IPS-15b (cell line): ENCODE data around the gene COMTD1.

Source experiments
- H3K27me3 ChIP-seq: one replicate; pipeline ENCODE4 v1.6.1; 2013; ENCODE audit warnings: low read length; ENCODE audit not compliant: control insufficient read depth, insufficient read depth
- H3K36me3 ChIP-seq: one replicate; pipeline ENCODE4 v1.6.1; 2013; ENCODE audit warnings: low read length; ENCODE audit not compliant: control insufficient read depth, insufficient read depth
- H3K4me1 ChIP-seq: one replicate; pipeline ENCODE4 v1.6.1; 2013; ENCODE audit warnings: mild to moderate bottlenecking, low read length; ENCODE audit not compliant: control insufficient read depth, insufficient read depth
- H3K4me3 ChIP-seq: one replicate; pipeline ENCODE4 v1.5.1; 2013; ENCODE audit warnings: low read depth, low read length
- H3K9ac ChIP-seq: one replicate; pipeline ENCODE4 v1.6.1; 2013; ENCODE audit warnings: low read depth, mild to moderate bottlenecking, low read length
- H3K9me3 ChIP-seq: one replicate; pipeline ENCODE4 v1.6.1; 2013; ENCODE audit warnings: mild to moderate bottlenecking, low read length; ENCODE audit not compliant: control insufficient read depth, insufficient read depth

COMTD1 gene

DNA sequence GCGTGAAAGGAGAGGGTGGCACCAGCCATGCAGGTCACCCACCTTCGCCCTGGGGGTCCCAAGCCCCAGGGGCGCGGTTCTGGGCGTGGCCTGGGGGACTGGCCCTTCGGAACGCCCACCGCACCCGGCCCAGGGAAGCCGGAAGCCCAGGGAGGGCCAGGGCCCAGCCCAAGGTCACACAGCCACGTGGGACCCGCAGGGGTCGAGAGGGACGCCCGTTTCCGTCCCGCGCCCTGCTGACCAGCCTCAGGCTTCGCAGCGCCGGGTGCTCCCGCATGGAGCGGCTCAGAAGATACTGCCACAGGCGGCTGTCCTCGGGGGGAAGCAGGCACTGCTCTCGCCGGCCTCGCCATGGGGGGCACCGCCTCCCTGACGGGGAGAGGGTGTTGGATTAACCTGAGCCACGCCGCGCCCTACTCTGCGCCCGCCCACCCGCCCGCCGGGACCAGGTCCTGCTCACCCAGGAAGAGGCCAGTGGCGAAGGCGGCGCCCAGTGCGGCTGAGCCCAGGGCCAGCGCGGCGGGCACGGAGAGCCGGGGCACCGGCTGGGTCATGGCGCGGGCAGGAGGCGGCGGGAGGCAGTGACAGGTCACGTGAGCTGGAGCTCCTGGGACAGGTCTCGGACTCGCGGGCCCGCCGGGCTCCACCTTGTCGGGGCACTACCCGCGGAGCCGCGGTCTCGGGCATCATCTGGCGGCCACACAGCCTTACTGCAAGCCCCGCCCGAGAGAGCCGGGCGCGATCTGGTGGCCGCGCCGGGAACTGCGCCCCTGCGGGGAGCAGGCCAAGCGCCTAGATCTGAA lies at the start of gene COMTD1:
Gene COMTD1, minus strand, starts transcription at position 583 of the 803 bp plus-strand sequence. Its CDS starts 29 bp downstream, at position 554.
- Histone ChIP-seq H3K36me3 (peaks cover 15% of the 10 kb centered on the region), H3K9ac (peak within 1 kb of the TSS; percentile 54), H3K4me1 (peaks cover 6% of the 10 kb centered on the region), H3K9me3 (no peaks in the 10 kb centered on the region), H3K27me3 (no peaks in the 10 kb centered on the region), H3K4me3 (peak within 1 kb of the TSS; percentile 53)

DNA sequence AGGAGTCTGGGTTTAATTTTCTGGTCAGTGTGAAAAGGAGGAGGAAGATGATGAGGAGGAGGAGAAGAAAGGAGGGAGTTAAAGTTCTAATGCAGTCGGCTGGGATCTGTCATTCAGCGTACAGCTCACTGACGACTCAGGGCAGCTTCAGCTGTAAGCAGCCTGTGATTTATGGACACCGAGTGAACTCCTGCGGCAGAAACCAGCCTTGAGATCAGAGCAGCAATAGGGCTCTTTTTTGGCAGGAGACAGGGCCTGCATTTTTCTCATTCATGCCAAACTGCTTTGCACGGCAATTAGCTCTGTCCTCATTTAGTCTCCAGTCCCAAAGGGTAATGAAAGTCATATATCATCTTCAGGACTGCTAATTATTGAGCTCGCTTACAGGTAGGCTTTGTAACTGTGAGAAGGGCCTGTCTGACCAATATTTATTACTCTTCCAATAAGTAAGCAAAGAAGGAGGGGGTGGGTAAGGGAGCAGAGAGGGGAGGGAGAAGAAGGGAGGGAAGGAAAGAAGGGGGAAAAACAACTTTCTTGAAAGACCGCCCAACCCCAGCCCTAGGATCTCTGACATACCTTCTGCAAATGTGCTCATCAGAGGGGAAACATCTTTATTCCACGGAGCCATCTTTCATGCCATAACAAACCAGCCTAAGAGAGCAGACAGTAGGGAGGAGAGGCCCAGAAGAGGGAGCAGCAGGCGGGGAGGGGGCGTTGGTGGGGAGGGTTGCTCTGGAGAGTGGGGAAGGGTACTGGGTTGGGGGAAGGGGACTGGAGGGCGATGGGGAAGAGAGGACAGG lies 48.1 kb upstream of the COMTD1 start:
- no peaks in the 10 kb centered on the region for H3K9me3 ChIP-seq
- H3K9ac ChIP-seq: no peak overlapping the region
- peaks cover 38% of the 10 kb centered on the region for H3K27me3 ChIP-seq
- H3K4me3 ChIP-seq: peak overlapping the region; percentile 87
- peaks cover 7% of the 10 kb centered on the region for H3K4me1 ChIP-seq
- H3K36me3 ChIP-seq: no peaks in the 10 kb centered on the region

DNA sequence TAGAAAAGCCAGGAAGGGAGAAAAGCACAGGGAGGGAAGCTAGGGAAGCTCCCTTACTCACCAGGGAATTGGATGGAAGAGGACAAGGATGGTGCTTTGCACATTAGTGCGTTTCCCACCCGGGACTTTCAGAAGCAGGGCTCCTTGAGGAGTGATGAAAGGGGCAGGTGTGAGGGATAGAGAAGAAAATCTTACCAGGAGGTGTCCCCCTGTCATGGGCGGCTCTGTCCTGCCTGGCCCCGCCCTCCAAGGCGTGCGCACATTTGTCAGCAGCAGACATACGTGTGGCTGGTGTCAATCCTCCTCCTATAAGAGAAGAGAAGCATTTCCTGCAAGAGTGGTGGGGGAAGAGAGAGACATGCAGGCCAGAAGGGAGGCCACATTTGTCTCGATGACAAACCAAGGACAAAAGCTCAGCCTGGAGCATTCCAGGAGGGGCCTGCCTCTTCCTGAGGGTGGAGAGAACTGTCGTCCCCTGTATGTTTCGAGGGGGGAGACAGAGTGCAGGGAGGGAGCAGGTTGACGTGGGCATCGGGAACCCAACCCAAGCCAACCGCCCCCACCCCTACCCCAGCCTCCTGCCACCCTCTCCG lies 47.4 kb upstream of the COMTD1 start:
- no peak overlapping the region for H3K9ac ChIP-seq
- H3K4me1 ChIP-seq: peaks cover 7% of the 10 kb centered on the region
- no peaks in the 10 kb centered on the region for H3K36me3 ChIP-seq
- peak overlapping the region; percentile 87 for H3K4me3 ChIP-seq
- peaks cover 38% of the 10 kb centered on the region for H3K27me3 ChIP-seq
- H3K9me3 ChIP-seq: no peaks in the 10 kb centered on the region

DNA sequence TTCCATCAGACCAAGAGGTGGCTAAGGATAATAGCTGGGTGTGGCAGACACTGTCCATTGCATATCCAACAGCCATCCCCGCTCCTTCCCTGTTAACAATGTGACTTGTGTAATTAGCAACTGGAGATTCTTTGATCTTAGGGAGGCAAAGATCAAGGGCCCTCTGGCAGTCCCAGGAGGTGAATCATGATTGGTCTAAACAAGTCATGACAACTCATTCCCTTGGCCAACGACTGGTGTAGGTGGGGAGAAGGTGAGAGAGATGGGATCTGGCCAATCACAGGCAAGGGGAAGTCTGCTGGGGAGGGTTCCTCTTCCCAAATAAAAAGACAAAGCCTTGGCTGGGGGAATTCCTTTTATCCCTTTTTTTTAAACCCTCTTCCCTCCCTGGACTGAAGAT lies 46.2 kb upstream of the COMTD1 start:
- no peak overlapping the region for H3K4me3 ChIP-seq
- no peaks in the 10 kb centered on the region for H3K9me3 ChIP-seq
- no peak overlapping the region for H3K9ac ChIP-seq
- peaks cover 38% of the 10 kb centered on the region for H3K27me3 ChIP-seq
- peaks cover 7% of the 10 kb centered on the region for H3K4me1 ChIP-seq
- H3K36me3 ChIP-seq: no peaks in the 10 kb centered on the region

DNA sequence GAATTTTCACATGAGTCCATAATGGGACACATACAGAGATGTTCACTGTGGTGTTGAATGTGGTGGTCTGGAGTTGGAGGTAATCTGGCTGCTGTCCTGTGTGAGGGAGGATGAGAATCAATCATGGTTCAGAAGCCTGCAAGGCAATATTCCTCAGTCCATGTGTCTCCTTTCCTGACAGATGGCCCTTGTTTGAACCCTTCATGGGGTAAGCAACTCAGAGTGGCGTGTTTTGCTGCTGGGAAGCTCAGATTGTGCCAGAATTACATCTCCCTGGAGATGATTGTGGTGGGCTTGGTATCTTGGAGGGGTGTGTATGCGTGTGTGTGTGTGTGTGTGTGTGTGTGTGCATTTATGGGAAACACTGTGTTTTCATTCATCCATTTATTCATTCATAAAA lies 44.5 kb upstream of the COMTD1 start:
- Histone ChIP-seq H3K36me3 (no peaks in the 10 kb centered on the region), H3K9me3 (no peaks in the 10 kb centered on the region), H3K9ac (no peak overlapping the region), H3K4me1 (peaks cover 7% of the 10 kb centered on the region), H3K4me3 (no peak overlapping the region), H3K27me3 (peaks cover 36% of the 10 kb centered on the region)

DNA sequence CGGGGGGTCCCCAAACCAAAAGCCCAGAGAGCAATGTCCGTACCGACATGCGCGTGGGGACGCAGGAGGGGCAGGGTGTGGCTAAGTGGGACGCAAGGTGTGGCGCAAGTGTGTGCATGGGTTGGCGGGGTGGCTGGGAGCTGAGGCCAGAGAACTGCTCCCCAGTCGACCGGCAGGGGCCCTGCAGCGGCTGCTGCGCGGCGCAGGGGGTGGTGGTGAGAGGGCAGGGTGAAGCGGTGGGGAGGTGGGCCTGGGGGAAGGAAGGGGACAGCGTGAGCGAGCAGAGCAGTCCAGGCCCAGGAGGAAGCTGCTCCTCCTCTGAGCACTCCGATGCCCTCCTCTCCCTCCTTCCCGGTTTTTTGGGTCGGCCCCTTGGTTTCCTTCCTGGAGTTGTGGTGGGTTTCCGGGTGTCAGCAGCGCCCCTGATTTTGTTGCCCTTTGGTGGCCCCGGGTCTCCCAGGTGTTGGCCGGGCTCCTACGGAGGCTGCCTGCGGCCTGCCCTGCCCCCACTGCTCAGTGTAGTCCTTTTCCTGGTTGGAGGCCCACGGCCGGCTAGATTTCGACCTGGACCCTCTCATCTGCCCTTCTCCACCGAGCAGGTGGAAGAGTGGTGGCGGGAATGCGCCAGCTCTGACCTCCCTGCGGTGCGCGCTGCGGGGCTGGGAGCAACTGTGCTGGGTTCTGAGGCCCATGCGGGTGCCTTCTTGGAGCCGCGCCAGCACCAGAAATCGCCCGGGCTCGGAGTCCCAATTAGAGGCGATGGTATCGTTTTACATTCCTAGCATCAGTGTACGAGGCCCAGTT lies 40.5 kb upstream of the COMTD1 start:
- H3K27me3 ChIP-seq: peaks cover 17% of the 10 kb centered on the region
- no peaks in the 10 kb centered on the region for H3K4me1 ChIP-seq
- no peaks in the 10 kb centered on the region for H3K36me3 ChIP-seq
- no peaks in the 10 kb centered on the region for H3K9me3 ChIP-seq
- H3K9ac ChIP-seq: no peak overlapping the region
- H3K4me3 ChIP-seq: peak overlapping the region; percentile 48

DNA sequence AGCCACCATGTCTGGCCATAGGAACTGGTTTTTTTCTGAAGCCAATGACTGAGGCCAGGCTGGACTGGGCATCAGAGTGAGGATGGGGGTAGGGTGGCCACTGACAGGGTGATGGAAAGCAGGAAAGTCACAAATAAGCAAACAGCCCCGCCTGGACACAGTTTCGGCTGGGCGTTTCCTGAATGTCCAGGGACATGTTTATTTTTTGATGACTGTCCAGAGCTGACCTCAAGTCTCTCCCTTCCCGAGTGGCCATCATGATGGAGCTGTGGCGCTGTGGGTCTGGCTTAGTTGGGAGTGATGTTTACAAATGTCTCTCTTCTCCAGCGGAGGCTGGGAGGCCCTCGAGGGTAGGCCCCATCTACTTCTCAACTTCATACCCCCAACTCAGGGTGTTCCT lies 37.1 kb upstream of the COMTD1 start:
- no peaks in the 10 kb centered on the region for H3K4me1 ChIP-seq
- H3K4me3 ChIP-seq: no peak overlapping the region
- peaks cover 3% of the 10 kb centered on the region for H3K27me3 ChIP-seq
- H3K36me3 ChIP-seq: no peaks in the 10 kb centered on the region
- no peak overlapping the region for H3K9ac ChIP-seq
- no peaks in the 10 kb centered on the region for H3K9me3 ChIP-seq

DNA sequence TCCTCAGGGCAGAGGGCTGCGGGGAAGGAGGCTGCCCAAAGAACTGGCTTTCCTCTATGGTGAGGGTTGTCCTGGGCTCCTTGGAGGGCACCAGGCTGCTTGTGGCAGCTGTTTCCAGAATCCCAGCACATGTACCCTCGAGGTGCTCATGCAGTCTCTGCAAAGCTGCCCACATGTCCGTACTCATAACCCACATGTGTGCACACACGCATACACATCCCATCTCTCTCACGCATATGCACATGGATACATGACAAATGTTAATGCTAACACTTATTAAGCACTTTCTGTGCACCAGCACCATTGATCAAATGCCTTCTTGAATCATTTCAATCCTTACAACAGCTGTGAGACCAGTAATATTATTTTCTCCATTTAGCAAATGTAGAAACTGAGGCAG lies 36.3 kb upstream of the COMTD1 start:
- Histone ChIP-seq H3K4me1 (no peaks in the 10 kb centered on the region), H3K36me3 (no peaks in the 10 kb centered on the region), H3K9me3 (no peaks in the 10 kb centered on the region), H3K27me3 (peaks cover 3% of the 10 kb centered on the region), H3K9ac (no peak overlapping the region), H3K4me3 (no peak overlapping the region)

DNA sequence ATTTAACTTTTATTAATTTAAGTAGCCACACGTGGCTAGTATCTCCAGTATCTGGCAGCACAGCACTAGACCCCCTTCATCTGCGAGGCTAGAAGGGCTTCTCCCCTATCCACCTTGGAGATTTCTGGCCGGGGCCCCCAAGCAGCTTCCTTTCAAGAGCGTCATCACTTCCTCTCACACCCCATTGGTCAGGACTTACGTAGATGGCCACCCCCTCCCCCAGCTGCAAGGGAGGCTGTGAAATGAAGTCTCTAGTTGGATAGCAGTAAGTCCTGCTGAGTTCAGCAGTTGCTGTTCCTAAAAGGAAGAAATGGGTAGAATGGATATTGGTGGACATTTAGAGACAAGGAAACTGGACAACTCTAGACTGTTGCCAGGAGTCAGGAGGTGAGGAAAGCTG lies 33.8 kb upstream of the COMTD1 start:
- H3K9me3 ChIP-seq: no peaks in the 10 kb centered on the region
- H3K4me1 ChIP-seq: no peaks in the 10 kb centered on the region

DNA sequence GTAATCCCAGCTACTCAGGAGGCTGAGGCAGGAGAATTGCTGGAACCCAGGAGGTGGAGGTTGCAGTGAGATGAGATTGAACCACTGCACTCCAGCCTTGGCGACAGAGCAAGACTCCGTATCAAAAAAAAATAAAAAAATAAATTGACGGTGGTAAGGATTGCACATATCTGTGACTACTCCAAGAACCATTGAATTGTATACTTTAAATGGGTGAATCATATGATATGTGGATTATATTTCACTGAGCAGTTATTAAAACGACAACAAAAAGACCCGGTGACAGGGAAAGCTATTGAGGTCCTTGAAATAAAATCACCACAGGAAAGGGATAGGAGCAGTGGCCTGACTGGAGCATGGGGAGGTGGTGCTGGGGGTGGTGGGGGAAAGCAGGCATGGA lies 31.2 kb upstream of the COMTD1 start:
- no peak overlapping the region for H3K4me3 ChIP-seq
- no peaks in the 10 kb centered on the region for H3K9me3 ChIP-seq
- H3K4me1 ChIP-seq: no peaks in the 10 kb centered on the region

More for the DNA sequence above, 33.8 kb upstream of the COMTD1 start:
- H3K9ac ChIP-seq: no peak overlapping the region
- H3K4me3 ChIP-seq: no peak overlapping the region
- H3K36me3 ChIP-seq: no peaks in the 10 kb centered on the region
- H3K27me3 ChIP-seq: no peaks in the 10 kb centered on the region

DNA sequence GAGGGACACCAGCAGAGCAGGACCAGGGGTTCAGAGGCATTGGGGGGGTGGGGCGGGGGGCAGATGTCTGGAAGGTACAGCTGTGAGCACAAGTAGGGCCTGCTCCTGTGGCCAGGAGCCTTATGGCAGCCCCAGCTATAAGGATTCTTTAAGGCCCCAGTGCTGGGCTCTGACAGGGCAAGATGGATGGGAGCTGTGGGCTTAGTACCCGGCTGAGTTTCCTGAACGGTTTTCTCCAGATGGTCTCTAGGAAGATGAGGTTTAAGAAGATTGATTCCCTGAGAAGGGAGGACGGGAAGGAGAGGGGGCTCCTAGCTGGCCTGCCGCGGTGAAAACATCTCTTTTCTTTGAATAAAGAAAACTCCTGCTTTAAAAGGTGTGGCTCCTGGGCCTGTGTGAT lies 30.1 kb upstream of the COMTD1 start:
- Histone ChIP-seq H3K4me1 (no peaks in the 10 kb centered on the region), H3K9me3 (no peaks in the 10 kb centered on the region), H3K36me3 (no peaks in the 10 kb centered on the region)

More for the DNA sequence above, 31.2 kb upstream of the COMTD1 start:
- Histone ChIP-seq H3K9ac (no peak overlapping the region), H3K27me3 (no peaks in the 10 kb centered on the region), H3K36me3 (no peaks in the 10 kb centered on the region)

More for the DNA sequence above, 30.1 kb upstream of the COMTD1 start:
- Histone ChIP-seq H3K9ac (no peak overlapping the region), H3K27me3 (no peaks in the 10 kb centered on the region), H3K4me3 (no peak overlapping the region)
